HepG2 (cell line): ENCODE data around the gene SCAI.

Source experiments
- ATF6 ChIP-seq: sonication (generic); formaldehyde crosslinking; conservative IDR thresholded peaks from 2 replicates; pipeline ENCODE4 v1.4.0; 2020; ENCODE audit warnings: missing genetic modification reagents
- FOSL2 ChIP-seq: sonication (generic); formaldehyde crosslinking; IDR thresholded peaks from 2 replicates; pipeline ENCODE4 v1.4.0; 2020; ENCODE audit warnings: missing genetic modification reagents
- GATAD2A ChIP-seq: IDR thresholded peaks from 2 replicates; pipeline ENCODE4 v1.6.1; 2016
- IRF2 ChIP-seq: IDR thresholded peaks from 2 replicates; pipeline ENCODE4 v1.6.1; 2018; ENCODE audit warnings: missing genetic modification reagents, missing compliant biosample characterization
- RAD51 ChIP-seq: fragments of 450-650 bp; IDR thresholded peaks from 2 replicates; pipeline ENCODE4 v1.6.1; 2016; ENCODE audit warnings: borderline replicate concordance
- SMAD3 ChIP-seq: sonication (generic); formaldehyde crosslinking; IDR thresholded peaks from 2 replicates; pipeline ENCODE4 v1.4.0; 2020; ENCODE audit warnings: missing genetic modification reagents
- ZFP36 ChIP-seq: fragments of 150-350 bp; IDR thresholded peaks from 2 replicates; pipeline ENCODE4 v1.6.1; 2018; ENCODE audit warnings: borderline replicate concordance, low read length, low read depth; ENCODE audit not compliant: partially characterized antibody
- ZNF263 ChIP-seq: sonication (generic); formaldehyde crosslinking; IDR thresholded peaks from 2 replicates; pipeline ENCODE4 v1.4.0; 2020; ENCODE audit warnings: missing genetic modification reagents

GRCh38 chr9:124941679-124942561 lies 201.4 kb downstream of the SCAI start:
- TF ChIP-seq IRF2 (CRISPR knock-in tag) (no peak), RAD51 (no peak), GATAD2A (CRISPR knock-in tag) (no peak), ZNF263 (no peak), ATF6 (CRISPR knock-in tag) (no peak), ZFP36 (no peak), SMAD3 (CRISPR knock-in tag) (no peak), FOSL2 (CRISPR knock-in tag) (no peak)
